ENCODE data around the gene MRO.
"Not testable (repeated sequence)": the region's sequence is repeated elsewhere in the genome, so short reads cannot be mapped to it uniquely, and the experiment has no call there.

MRO gene

DNA sequence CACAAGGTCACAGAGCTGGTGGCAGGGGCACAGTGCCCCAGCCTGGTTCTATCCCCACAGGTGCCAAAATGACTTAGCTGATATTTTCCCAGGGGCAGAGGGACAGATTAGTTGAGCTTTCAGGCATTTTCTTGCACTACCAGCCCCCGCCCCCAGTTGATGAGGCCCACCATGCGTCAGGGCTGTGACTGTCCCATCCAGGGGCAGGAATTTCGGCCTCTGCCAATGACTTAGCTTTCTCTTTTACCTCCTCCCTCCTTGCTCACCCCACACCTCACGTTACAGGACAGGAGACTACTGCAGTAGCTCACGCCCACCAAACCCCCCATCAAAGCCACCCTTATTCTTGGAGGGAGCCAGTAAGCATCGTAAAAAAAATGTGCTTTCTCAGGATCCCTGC is 31.5 kb downstream of the MRO start:
- TF ChIP-seq EZH2phosphoT487 (IDR thresholded peaks at IDR 0.05; ENCODE audit: borderline replicate concordance, low read length): no peak
- TF ChIP-seq, protein P1, sequence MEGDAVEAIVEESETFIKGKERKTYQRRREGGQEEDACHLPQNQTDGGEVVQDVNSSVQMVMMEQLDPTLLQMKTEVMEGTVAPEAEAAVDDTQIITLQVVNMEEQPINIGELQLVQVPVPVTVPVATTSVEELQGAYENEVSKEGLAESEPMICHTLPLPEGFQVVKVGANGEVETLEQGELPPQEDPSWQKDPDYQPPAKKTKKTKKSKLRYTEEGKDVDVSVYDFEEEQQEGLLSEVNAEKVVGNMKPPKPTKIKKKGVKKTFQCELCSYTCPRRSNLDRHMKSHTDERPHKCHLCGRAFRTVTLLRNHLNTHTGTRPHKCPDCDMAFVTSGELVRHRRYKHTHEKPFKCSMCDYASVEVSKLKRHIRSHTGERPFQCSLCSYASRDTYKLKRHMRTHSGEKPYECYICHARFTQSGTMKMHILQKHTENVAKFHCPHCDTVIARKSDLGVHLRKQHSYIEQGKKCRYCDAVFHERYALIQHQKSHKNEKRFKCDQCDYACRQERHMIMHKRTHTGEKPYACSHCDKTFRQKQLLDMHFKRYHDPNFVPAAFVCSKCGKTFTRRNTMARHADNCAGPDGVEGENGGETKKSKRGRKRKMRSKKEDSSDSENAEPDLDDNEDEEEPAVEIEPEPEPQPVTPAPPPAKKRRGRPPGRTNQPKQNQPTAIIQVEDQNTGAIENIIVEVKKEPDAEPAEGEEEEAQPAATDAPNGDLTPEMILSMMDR (IDR thresholded peaks at IDR 0.05; ENCODE audit: low read depth, low read length, poor library complexity, severe bottlenecking): no peak

DNA sequence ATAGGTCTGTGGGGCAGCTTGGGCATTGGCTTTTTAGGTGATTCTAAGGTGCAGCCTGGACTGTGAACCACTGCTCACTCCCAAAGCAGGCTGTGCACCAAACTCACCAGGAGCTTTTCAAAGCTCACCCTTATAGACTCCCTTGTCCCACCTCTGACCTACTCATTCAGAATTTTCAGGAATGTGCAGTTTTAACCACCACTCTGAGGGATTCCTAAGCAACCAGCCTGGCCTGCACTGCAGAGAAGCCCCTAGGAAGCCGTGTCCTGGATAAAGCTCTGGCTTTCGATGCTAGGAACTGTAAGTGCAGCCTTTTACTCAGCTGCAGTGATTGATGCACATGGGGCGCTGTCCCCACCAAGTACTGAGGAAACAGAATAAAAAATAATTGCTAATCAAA is 33.0 kb downstream of the MRO start:
- no peaks in the 10 kb centered on the region for H4K20me1 ChIP-seq (ENCODE audit: control insufficient read depth, insufficient read depth, low read depth, low read length)
- no peak overlapping the region for H3K27ac ChIP-seq (ENCODE audit: low read depth, low read length)
- TF ChIP-seq EZH2phosphoT487 (IDR thresholded peaks at IDR 0.05; ENCODE audit: borderline replicate concordance, low read length): no peak
- H3K9me2 ChIP-seq (replicated peaks; ENCODE audit: control insufficient read depth, low read length): no peaks in the 10 kb centered on the region
- H3K4me1 ChIP-seq (ENCODE audit: control insufficient read depth, low read length): no peaks in the 10 kb centered on the region
- no peak overlapping the region for H3K4me2 ChIP-seq (ENCODE audit: low read length)
- H3K79me2 ChIP-seq (ENCODE audit: control insufficient read depth, low read length): no peaks in the 10 kb centered on the region
- no peaks in the 10 kb centered on the region for H3K9me3 ChIP-seq (ENCODE audit: control insufficient read depth, insufficient read depth, low read length)
- peaks cover 9% of the 10 kb centered on the region for H3K27me3 ChIP-seq (ENCODE audit: control insufficient read depth, low read length)
- H3K4me3 ChIP-seq (ENCODE audit: low read length): no peak overlapping the region
- no peaks in the 10 kb centered on the region for H3F3A ChIP-seq (ENCODE audit: control insufficient read depth, insufficient read depth)
- H3K36me3 ChIP-seq (ENCODE audit: control insufficient read depth, low read length): no peaks in the 10 kb centered on the region

More for the DNA sequence above, 31.5 kb downstream of the MRO start:
- peaks cover 9% of the 10 kb centered on the region for H3K27me3 ChIP-seq (ENCODE audit: control insufficient read depth, low read length)
- H3K36me3 ChIP-seq (ENCODE audit: control insufficient read depth, low read length): no peaks in the 10 kb centered on the region
- no peaks in the 10 kb centered on the region for H3F3A ChIP-seq (ENCODE audit: control insufficient read depth, insufficient read depth)
- H3K4me3 ChIP-seq (ENCODE audit: low read length): no peak overlapping the region
- H3K27ac ChIP-seq (ENCODE audit: low read depth, low read length): no peak overlapping the region
- H3K79me2 ChIP-seq (ENCODE audit: control insufficient read depth, low read length): no peaks in the 10 kb centered on the region
- no peaks in the 10 kb centered on the region for H3K4me1 ChIP-seq (ENCODE audit: control insufficient read depth, low read length)
- H3K9me2 ChIP-seq (replicated peaks; ENCODE audit: control insufficient read depth, low read length): no peaks in the 10 kb centered on the region
- no peaks in the 10 kb centered on the region for H3K9me3 ChIP-seq (ENCODE audit: control insufficient read depth, insufficient read depth, low read length)
- no peaks in the 10 kb centered on the region for H4K20me1 ChIP-seq (ENCODE audit: control insufficient read depth, insufficient read depth, low read depth, low read length)
- no peak overlapping the region for H3K4me2 ChIP-seq (ENCODE audit: low read length)

GRCh38 chr18:50783553-50783952 is 36.3 kb downstream of the MRO start:
- no peaks in the 10 kb centered on the region for H3K4me1 ChIP-seq (ENCODE audit: control insufficient read depth, low read length)
- no peak overlapping the region for H3K4me3 ChIP-seq (ENCODE audit: low read length)
- no peaks in the 10 kb centered on the region for H3K9me3 ChIP-seq (ENCODE audit: control insufficient read depth, insufficient read depth, low read length)
- no peaks in the 10 kb centered on the region for H3K79me2 ChIP-seq (ENCODE audit: control insufficient read depth, low read length)
- H3K27ac ChIP-seq (ENCODE audit: low read depth, low read length): no peak overlapping the region
- no peaks in the 10 kb centered on the region for H3F3A ChIP-seq (ENCODE audit: control insufficient read depth, insufficient read depth)
- no peaks in the 10 kb centered on the region for H3K9me2 ChIP-seq (replicated peaks; ENCODE audit: control insufficient read depth, low read length)
- no peaks in the 10 kb centered on the region for H4K20me1 ChIP-seq (ENCODE audit: control insufficient read depth, insufficient read depth, low read depth, low read length)
- TF ChIP-seq EZH2phosphoT487 (IDR thresholded peaks at IDR 0.05; ENCODE audit: borderline replicate concordance, low read length): no peak
- TF ChIP-seq, protein P1 (IDR thresholded peaks at IDR 0.05; ENCODE audit: low read depth, low read length, poor library complexity, severe bottlenecking): no peak
- no peaks in the 10 kb centered on the region for H3K36me3 ChIP-seq (ENCODE audit: control insufficient read depth, low read length)
- no peaks in the 10 kb centered on the region for H3K27me3 ChIP-seq (ENCODE audit: control insufficient read depth, low read length)
- no peak overlapping the region for H3K4me2 ChIP-seq (ENCODE audit: low read length)

DNA sequence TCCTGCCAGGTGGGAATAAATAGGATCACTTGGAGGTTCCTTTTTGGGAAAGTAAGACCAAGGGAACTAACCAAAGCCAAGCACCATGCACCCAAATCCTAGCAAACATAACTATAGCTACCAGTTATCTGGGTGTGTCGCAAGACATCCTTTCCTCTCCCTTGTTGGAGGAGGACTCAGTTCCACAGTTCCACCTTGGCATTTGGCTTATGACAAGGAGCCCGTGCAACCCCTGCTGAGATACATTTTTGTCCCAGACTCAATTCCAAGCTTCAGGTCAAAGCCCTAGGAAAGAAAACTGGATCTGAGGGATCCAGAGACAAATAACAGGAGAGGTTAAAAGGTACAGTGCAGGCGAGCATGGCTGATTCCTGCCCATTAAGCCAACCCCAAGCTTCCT is 40.8 kb downstream of the MRO start:
- H3K4me3 ChIP-seq (ENCODE audit: low read length); H3K27me3 ChIP-seq (ENCODE audit: control insufficient read depth, low read length); H3K4me1 ChIP-seq (ENCODE audit: control insufficient read depth, low read length); H3K9me2 ChIP-seq (replicated peaks; ENCODE audit: control insufficient read depth, low read length); H3K27ac ChIP-seq (ENCODE audit: low read depth, low read length); H3F3A ChIP-seq (ENCODE audit: control insufficient read depth, insufficient read depth); H4K20me1 ChIP-seq (ENCODE audit: control insufficient read depth, insufficient read depth, low read depth, low read length); H3K36me3 ChIP-seq (ENCODE audit: control insufficient read depth, low read length); H3K9me3 ChIP-seq (ENCODE audit: control insufficient read depth, insufficient read depth, low read length); H3K79me2 ChIP-seq (ENCODE audit: control insufficient read depth, low read length); H3K4me2 ChIP-seq (ENCODE audit: low read length): not testable (repeated sequence)
